ENCODE measurements around the gene DDX50.
A peak's percentile ranks its signal among the peaks of the same experiment; 100 is the strongest.
"Not testable (repeated sequence)": the region's sequence is repeated elsewhere in the genome, so short reads cannot be mapped to it uniquely, and the experiment has no call there.

Gene DDX50, protein sequence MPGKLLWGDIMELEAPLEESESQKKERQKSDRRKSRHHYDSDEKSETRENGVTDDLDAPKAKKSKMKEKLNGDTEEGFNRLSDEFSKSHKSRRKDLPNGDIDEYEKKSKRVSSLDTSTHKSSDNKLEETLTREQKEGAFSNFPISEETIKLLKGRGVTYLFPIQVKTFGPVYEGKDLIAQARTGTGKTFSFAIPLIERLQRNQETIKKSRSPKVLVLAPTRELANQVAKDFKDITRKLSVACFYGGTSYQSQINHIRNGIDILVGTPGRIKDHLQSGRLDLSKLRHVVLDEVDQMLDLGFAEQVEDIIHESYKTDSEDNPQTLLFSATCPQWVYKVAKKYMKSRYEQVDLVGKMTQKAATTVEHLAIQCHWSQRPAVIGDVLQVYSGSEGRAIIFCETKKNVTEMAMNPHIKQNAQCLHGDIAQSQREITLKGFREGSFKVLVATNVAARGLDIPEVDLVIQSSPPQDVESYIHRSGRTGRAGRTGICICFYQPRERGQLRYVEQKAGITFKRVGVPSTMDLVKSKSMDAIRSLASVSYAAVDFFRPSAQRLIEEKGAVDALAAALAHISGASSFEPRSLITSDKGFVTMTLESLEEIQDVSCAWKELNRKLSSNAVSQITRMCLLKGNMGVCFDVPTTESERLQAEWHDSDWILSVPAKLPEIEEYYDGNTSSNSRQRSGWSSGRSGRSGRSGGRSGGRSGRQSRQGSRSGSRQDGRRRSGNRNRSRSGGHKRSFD

DNA sequence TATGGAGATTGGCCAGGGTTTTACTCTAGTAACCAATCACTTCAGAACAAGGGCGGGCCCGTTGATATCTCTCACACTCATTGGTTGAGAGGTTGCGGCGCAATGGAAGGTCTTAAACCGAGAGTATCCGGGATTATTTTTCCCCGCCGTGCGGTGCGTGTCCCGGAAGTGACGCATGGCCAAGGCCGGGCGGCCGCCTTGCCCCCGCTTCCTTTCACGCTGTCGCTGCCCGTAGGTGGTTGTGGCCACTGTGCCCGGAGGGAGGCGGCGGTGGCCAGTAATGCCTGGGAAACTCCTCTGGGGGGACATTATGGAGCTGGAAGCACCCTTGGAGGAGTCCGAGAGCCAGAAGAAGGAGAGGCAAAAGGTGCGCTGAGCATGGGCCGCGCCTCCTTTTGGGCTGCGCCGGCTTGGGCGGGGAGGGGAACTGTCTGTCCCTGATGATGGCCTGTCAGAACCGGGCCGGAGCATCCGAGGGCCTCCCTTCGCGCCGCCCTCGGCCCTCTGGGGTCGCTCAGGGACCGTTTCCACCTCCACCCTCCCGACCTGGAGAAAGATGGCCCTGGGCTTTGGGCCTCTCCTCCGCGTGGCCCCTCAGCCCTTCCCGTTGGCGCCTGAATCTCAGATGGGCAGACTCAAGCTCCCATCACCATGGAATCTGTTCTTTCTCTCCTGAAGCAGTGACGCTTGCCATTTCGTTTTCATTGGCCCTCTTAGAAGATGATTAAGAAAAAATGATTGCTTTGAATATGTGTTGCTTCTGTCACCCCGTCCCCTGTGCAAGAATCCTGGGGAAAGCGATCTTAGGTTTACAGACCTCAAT is at the start of gene DDX50:
Gene DDX50, plus strand, starts transcription at position 211 of the 823 bp plus-strand sequence. Its CDS starts 70 bp downstream, at position 281.
- peak; percentile 99 for DNase-seq (ENCODE audit: low read depth)

GRCh38 chr10:68856352-68856751 is 44.8 kb upstream of the DDX50 start:
- DNase-seq (ENCODE audit: low read depth): no peak

DNA sequence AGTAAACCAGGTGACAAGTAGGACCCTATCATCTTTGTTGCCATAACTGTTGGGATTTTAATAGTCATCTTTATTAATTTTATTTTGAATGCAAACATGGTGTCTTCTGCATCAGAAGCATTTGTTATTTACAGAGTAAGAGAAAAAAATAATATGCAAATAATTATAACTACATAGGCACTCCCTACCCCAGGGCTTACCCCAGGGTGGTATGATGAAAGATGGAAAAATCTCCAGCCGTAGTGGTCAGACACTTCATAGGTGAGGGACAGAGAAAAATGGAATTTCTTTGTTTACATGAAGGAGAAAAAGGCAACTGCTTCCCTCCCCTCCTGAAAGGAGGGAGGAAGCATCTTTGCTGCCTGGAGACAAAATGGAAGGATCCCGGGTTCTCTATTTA is 44.1 kb upstream of the DDX50 start:
- DNase-seq (ENCODE audit: low read depth): no peak

DNA sequence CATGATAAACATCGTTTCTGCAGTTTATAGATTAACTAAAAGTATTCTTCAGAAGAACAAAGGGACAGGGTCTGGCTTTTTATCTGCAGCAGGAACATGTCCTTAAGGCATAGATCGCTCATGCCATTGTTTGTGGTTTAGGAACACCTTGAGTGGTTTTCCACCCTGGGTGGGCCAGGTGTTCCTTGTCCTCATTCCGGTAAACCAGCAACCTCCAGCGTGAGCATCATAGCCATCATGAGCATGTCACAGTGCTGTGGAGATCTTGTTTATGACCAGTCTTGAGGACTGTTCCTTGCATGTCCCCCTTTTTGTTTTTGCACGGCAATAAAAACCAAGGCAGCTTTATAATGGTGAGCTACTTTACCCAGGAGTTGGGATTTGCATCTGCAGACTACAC is 39.9 kb upstream of the DDX50 start:
- peak; percentile 42 for DNase-seq (ENCODE audit: low read depth)

DNA sequence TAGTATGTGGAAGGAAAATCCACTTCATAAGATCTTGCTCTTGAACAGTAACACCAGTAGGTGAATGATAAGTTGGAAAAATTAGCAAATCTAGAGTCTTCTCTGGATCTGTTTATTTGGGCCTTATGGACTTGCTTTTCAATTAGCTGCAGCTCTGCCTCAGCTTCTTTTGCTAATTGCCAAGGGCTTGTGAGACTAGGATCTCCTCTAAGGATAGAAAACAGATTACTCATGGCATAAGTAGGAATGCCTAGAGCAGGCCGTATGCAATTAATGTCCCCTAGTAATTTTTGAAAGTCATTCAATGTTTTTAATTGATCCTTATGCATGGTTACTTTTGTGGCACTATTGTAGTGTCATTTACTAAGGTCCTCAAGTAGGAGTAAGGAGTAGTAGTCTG is 36.5 kb upstream of the DDX50 start:
- DNase-seq (ENCODE audit: low read depth): no peak

DNA sequence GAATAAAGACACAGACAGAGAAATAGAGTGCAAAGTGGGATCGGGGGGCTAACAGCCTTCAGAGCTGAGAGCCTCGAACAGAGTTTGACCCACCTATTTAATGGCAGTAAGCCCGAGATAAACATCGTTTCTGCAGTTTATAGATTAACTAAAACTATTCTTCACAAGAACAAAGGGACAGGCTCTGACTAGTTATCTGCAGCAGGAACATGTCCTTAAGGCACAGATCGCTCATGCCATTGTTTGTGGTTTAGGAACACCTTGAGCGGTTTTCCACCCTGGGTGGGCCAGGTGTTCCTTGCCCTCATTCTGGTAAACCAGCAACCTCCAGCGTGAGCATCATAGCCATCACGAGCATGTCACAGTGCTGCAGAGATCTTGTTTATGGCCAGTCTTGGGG is 32.9 kb upstream of the DDX50 start:
- not testable (repeated sequence) for DNase-seq (ENCODE audit: low read depth)

DNA sequence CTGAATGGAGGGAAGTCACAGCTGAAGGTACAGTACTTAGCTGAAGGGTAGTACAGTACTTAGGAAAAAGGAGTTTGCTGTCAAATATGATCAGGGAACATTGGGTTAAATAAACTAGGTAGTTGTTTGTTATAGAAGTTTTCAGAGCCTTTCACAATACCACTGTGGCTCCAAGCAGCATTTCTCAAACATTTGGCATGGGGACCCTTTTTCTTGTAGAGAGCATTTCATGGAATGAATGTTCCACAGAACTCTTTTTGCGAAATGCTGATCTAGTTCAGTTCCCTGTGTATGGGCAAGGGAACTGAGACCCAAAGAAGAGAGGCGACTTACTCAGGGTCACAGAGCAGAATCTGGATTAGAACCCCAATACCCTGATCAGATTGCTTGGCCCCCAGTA is 31.5 kb upstream of the DDX50 start:
- peak; percentile 13 for DNase-seq (ENCODE audit: low read depth)

DNA sequence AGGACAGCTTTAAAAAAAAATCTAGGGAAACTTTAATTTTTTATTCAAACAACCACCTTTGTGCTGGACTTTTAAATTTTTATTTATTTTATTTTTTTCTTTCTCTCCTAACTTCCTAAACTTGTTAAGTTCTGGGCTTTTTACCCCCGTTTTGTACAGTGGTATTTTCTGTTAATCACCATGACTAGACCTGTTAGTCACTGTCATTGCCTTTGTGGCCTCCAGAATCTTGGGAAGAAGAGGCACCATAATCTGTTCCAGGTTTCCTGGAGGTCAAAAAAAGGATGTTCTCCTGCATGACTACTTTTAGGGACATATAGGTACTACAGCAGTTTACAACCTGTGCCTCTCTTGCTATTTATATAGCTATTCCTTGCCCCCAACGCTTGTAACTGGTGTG is 31.1 kb upstream of the DDX50 start:
- no peak for DNase-seq (ENCODE audit: low read depth)

- DNase-seq (ENCODE audit: low read depth): no peak
Measured at GRCh38 chr10:68870545-68871104, 30.5 kb upstream of the DDX50 start.

GRCh38 chr10:68871105-68871711 is 29.9 kb upstream of the DDX50 start:
- peak; percentile 72 for DNase-seq (ENCODE audit: low read depth)

GRCh38 chr10:68871731-68872342 is 29.3 kb upstream of the DDX50 start:
- DNase-seq (ENCODE audit: low read depth): peak; percentile 91

DNA sequence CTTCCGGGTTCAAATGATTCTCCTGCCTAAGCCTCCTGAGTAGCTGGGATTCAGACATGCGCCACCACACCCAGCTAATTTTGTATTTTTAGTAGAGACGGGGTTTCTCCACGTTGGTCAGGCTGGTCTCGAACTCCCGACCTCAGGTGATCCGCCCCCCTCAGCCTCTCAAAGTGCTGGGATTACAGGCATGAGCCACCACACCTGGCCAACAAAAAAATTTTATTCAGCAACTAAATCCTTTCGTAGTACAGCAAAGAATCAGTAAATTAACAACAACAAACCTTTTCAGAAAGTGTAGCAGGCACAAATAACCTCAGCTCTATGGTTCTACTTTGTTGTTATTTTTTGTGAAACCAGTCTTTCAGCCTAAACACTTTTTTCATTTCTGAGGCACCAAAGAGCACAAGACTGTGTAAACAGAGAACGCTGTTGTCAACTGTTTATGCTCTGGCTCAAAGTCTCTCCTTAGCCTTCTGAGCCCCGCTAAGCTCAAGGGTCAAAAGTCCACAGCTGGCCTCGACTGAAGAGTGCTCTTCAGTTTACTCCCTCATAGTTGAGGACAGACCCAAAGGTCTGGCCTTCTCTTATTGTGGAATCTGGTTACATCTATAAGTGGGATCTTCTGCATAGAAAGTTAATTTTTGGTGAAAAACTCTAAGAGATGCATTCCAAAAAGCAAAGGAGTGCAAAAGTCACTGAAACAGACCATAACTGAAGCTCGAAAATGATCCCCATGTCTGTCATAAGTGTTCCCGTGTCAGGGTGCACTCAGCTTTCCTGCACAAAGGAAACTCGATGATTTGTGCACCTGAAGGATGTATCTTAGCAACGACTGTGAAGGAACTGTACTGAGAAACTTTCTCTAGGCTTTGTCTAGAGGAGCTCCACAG is 24.6 kb upstream of the DDX50 start:
- DNase-seq (ENCODE audit: low read depth): peak; percentile 5

DNA sequence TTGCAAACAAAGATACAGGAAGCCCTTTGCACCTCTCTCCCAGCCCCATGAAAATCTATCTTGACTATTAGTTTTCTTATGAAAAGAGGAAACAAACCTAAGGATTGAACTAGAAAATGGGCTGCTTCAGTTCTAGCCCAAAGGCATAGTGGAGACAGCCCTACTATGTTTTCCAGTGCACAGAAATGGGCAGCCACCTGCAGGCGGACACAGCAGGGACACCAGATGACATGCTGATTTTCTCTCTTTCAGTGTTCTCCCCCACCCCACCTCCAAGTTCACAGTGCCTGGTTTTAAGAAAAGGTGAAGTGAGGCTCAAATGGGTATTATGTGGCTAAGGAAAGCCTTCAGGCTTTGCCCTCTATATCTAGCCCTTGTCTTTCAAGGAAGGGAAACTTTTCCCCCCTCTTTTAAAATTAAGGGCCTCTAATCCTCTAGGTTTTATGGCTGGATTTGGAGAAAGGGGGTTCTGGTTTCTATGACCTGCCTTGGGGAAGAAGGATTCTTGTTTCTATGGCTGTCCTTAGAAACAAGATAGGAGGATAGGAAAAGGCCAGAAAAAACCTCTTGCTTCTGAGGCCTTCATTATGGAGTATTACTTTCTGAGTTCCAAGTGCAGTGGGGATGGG is 23.5 kb upstream of the DDX50 start:
- no peak for DNase-seq (ENCODE audit: low read depth)

GRCh38 chr10:68878496-68878895 is 22.6 kb upstream of the DDX50 start:
- no peak for DNase-seq (ENCODE audit: low read depth)

DNA sequence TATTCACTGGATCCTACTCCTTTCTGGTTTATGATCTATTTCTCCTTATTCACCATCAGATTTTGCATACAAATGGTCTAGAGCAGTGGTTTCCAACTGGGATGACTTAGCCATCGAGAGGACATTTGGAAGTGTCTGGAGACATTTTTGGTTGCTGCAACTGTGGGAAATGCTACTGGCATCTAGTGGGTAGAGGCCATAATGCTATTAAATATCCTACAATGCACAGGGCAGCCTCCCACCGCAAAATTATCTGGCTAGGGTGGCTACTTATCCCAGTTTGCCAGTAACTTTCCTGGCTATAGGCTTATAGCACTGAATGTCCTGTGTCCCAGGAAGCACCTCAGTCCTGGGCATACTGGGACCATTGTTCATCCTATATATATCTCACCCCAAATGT is 21.5 kb upstream of the DDX50 start:
- no peak for DNase-seq (ENCODE audit: low read depth)

- DNase-seq (ENCODE audit: low read depth): no peak
Measured at GRCh38 chr10:68880181-68880580, 20.9 kb upstream of the DDX50 start.

DNA sequence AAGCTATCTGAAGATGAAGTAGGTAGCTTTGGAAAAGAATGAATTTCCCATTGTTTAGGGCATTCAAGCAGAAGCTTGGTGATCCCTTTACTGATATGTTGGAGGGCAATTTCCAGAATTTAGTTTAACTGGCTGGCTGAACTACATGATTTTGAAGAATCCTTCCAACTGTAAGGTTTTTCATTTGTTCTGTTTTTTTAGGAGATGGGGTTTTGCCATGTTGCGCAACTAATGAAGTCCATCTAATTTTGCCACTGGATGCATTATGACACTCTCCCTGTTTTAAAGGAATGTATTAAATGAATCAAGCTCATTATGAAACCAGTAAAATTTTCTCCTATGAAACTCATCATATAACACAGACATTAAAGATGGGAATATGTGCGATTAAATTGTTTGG is 6.1 kb upstream of the DDX50 start:
- DNase-seq (ENCODE audit: low read depth): no peak

DNA sequence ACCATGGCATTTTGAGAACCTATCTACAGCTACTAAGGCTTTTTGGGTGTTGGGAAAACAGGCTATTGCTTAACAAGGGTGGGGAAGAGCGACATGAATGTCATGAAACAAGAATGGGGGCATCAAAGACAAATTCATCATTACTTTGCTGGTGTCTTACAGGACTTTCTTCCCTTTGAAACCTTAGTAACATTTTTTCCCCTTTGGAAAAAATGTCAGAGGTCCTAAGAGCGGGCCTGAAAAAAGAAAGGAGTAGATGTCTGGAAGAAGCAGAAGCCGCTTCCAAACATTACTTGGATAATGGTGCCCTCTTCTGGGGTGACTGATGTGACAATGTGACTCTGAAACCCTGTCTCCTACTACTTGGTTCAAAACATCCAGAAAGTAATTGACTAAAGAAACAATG is 3.8 kb upstream of the DDX50 start:
- DNase-seq (ENCODE audit: low read depth): peak; percentile 72

DNA sequence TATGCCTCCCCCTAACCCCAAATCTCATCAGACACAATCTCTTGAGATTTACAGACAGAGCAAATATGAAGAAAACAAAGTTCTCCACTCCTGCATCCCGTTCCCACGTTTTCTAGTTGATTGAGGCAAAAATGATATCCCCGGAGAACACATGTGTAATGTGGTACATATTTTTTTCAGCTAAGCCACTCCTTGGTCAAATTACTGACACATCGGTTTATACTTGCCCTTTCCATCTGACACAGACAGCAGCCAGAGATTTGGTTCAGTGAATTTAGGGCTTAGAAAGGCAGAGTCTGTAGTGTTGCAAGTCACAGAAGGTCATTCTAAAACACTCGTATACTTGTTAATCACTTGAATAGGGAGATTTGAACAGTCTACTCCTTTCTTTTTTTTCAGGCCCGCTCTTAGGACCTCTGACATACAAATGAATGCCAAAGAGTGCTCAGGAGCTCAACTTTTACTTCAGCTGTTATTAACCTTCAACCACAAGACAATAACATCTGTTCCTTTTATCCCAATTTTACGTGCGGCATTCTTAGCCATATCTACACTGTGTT is 1.8 kb upstream of the DDX50 start:
- DNase-seq (ENCODE audit: low read depth): no peak
